NAMALWA (cell line): Measurements from ENCODE around the gene AK1.

Experiments
- DNase-seq: peaks from one replicate; pipeline ENCODE4 v3.0.0-alpha.2; 2015; ENCODE audit warnings: low spot score

Gene AK1, protein sequence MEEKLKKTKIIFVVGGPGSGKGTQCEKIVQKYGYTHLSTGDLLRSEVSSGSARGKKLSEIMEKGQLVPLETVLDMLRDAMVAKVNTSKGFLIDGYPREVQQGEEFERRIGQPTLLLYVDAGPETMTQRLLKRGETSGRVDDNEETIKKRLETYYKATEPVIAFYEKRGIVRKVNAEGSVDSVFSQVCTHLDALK

GRCh38 chr9:127877566-127877998 is at the start of gene AK1:
Gene AK1 (minus strand): TSS chr9:127877675. CDS start chr9:127874617, 3,058 bp downstream.
- DNase-seq = no peak

GRCh38 chr9:127926906-127927200 is 49.4 kb upstream of the AK1 start:
- no peak for DNase-seq

DNA sequence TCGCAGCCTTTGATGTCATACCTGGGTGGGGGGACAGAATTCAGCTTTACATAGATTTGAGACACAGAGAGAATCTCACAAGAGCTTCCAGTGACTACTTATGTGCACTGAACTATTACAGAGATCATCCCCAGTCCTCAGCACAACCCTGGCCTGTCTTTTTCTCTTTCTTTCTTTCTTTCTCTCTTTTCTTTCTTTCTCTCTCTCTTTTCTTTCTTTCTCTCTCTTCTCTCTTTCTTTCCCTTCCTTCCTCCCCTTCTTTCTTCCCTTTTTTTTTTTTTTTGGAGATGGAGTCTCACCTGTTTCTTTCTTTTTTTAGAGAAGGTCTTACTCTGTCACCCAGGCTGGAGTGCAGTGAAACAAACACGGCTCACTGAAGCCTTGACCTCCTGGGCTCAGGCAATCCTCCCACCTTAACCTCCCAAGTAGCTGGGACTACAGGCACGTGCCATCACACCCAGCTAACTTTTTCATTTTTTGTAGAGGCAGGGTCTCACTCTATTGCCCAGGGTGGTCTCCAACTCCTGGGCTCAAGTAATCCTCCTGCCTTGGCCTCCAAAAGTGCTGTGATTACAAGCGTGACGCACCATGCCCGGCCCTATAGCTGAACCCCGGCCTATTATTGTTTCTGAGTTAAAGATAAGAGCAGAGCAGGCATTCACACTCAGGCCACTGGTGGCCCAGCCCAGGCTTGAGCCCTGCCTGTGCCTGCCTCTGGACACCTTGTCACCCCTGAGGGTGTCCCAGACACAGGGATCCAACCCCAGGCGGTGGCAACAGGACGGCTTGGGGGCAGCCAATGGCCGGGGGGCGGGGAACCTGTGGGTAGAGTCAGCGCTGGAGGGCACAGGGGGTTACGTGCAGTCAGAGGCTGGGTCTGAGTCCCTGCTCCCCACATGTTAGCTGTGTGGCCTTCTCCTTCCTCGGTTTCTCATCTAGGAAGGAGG is 48.8 kb upstream of the AK1 start:
- no peak for DNase-seq

DNA sequence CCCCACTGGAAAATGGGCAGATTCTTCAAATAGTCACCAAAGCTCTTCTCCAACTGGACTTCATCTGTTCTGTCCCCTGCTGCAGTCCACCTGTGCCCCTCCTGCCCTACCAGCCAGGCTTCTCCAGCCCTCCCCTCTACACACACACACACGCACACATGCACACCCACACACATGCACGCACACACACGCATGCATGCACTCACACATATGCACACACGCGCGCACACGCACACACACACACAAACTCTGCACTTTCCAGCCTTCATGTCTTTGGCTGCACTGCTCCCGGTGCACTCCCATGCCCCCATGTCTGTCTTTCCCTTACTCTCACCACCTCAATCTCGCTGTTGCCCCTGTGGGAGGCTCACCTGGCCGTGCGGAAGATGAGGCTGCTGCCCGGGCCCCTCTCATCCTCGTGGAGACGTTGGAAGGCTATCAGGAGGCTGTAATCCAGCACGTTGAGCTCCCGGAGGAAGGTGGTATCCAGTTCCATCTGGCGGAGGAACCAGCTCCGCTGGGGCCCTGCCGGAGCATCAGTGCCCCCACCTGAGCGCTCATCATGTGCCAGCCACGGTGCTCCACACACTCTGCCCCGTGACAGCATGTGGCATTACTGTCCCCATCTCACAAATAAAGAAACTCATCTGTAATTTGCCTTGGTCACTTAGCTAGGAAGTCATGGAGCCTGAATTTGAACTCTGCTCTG is 47.4 kb upstream of the AK1 start:
- DNase-seq = no peak

DNA sequence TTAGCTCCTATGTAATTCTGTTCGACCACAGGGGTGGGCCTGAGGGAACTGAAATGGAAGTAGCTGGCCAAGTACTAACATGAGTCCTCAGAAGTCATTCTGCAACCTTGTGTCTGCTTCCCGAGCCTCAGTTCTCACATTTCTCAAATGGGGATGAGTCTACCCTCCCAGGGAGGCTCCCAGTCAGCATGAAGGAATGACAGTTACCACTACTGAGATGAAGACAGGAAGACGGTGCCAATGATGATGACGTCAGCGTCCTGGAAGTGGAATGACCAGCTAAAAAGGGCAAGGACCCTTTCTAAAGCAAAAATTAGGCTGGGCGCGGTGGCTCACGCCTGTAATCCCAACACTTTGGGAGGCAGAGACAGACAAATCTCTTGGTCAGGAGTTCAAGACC is 46.3 kb upstream of the AK1 start:
- DNase-seq = no peak

GRCh38 chr9:127923046-127923445 is 45.6 kb upstream of the AK1 start:
- no peak for DNase-seq

DNA sequence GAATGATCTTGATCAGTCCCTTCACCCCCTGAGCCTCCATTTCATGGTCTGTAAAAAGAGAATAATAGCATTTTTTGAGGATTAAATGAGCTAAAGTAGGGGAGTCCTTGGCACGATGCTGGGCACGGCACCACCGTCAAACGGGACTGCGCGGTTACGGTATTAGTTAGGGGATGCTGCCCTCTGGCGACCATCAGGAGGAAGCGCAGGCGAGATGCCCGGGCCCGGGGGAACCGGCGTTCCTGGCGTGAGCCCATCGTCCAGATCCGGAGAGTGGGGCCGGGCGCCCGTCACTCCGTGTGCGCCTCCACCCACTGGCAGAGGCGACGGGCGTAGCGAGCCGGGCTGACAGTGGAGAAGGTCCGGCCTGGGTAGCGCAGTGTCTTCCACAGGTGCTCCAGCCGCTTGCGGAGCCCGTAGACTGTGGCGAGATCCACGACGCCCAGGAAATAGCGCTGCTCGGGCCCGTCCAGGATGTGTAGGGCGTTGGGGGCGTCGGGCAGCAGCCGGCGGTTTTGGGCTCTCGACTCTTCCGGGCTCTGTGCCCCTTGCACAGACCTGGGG is 44.2 kb upstream of the AK1 start:
- peak; percentile 66 for DNase-seq

DNA sequence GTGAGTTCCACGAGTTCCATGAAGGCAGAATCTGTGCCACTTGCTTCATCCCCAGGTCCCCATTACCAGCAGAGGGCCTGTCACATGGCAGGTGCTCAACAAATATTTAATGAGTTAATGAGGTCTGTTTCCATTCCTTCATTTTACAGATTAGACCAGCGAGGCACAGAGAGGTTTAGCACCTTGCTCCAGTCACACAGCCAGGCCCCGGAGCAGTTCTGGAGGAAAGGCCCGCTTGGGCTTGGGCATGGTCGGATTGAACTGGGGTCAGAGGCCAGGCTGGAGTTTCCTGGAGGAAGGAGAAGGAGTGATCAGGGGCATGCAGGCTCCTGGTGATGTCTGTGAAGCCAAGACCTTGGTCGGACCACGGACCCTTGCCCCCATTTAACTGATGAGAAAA is 43.3 kb upstream of the AK1 start:
- no peak for DNase-seq

DNA sequence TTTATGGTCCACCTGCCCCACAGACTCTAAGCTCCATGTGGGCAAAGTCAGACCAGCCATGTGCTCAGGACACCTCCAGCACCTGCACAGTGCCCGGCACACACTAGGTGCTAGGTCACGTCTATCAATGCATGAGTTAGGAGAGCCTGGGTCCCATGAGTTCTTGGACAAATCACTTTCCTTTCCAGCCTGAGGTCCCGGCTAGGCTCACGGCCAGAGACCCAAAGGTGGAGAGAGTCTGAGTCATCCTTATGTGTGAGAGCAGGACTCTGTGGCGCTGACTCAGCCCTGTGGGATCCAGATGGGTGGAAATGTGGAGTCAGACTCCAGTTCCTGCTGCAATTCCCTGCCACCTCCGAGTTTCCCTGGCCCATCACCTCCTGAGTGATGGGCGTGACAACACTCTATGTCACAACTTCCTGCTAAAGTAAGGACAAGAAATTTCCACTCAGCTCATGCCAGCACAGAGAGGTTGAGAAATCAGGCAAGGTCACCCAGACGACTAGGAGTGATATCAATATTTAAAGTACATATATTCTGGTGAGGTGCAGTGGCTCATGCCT is 41.9 kb upstream of the AK1 start:
- DNase-seq = no peak

DNA sequence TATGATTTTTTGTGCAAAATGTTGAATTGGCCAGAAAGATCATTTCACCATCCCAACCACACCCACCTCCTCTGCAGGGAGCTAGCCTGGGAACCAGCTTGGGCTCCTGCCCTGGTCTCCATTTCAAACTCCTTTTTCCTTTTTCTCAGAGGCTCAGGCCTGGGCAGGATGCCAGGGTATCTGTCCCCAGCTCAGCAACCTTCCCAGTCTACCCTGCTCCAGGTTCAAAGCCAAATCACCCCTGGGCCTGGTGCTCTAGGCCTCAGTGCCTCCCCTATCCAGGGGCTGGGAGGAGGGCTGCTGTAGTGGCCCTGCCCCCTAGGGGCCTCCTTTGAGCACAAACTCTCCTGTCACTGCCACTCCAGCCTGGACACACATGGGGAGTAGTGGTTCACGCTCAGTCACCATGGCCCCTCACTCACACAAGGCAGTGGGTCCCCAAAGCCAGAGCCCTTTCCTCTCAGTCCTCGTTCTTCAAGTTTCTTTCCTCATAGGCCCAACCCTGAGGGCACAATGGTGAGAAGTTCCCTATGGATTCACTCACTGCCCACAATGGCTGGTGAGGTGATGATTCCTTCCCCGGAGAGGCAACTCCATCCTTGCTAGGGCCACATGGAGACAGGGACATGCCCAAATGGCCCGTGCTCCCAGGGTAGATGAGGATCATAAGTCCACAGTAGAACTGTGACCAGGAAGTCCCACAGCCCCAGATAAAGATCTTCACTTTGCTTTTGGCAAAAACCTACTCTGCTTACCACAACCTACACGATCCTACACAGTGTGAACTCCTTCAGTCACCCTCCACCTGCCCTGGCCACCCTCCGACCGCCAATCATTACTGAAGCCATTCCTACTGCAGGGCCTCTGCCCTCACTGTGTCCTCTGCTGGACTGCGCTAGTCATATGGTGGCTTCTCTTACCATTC is 41.0 kb upstream of the AK1 start:
- DNase-seq = peak; percentile 55

DNA sequence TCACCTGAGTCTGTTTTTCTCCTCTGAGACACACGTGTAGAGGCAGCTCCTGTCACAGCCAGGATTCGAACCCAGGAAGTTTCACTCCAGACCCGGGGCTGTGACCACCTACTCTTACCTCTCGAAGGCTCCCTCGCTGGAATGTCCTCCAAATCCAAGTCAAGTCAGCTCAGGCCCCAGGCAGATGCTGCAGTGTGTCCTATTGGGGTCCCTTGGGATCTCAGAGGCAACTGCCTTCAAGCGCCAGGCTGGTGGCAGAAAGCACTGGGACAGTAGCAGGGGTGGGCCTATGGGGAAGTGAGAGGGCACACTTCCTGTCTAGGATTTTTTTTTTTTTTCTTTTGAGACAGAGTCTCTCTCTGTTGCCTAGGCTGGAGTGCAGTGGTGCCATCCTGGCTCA is 40.1 kb upstream of the AK1 start:
- peak; percentile 80 for DNase-seq

DNA sequence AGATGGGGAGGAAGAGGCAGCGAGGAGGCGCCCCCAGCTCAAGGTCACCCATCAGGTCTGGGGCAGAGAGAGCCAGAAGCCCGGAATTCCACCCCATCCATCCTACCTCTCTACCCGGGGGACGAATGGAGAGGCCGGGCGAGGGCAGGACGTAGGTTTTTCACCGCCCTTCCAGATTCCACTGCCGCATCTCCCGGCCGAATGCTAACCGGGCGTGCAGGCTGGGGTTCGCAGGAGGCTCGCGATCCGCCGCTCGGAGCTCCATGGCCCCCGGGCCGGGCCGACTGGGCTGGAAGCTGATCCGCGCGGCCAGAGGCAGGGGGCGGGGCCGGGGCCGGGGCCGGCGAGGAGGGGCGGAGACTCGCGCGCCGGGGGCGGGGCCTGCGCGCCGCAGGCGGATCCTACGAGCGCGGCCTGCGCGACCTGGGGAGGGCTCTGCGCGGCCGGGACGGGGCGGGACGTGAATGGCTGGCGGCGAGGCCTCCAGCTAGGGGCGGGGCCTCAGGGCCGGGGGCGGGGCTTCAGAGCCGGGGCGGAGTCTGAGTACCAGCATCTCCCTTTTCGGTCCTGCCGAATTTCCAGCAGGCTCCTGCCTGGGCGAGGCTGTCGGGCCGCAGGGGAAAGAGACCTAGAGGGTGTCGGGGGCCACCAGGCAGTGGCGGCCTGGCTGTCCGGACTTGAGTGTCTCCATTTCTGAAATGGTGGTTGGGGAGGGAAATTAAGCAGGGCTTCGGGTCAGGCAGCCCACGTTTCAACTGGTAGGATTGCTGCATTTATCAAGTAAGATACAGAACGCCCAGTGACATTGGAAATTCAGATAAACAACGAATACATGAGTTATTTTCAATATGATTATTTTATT is 39.5 kb upstream of the AK1 start, which contains the start of gene ST6GALNAC4:
ST6GALNAC4 (minus strand) TSS at position 322 of the 862 bp plus-strand sequence. CDS start 622 bp downstream, outside the sequence.
- DNase-seq = peak; percentile 91

GRCh38 chr9:127915801-127916719 is 38.6 kb upstream of the AK1 start:
- peak; percentile 97 for DNase-seq

- no peak for DNase-seq
Measured at GRCh38 chr9:127915325-127915752, 37.9 kb upstream of the AK1 start.

- no peak for DNase-seq
Measured at GRCh38 chr9:127913682-127914081, 36.2 kb upstream of the AK1 start.

DNA sequence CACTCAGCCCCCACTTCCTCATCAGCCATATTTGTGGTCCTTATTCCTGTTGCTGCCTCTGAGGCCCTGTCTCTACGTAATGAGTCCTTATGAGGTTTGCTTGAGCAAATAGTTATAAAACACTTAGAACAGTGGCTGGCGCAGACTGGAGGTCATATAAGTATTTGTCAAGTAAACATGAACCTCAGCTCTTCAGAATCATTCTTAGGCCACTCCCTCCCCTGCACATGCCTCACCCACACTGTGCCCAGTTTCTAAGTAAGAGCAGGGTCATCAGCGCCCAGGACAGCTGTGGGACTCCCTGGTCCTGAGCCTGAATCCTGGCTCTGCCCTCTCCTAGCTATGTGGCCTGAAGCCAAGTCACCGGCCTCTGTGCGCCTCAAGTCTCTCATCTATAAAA is 35.4 kb upstream of the AK1 start:
- DNase-seq = no peak

- DNase-seq = no peak
Measured at GRCh38 chr9:127912296-127912695, 34.8 kb upstream of the AK1 start.

GRCh38 chr9:127910613-127911205 is 33.2 kb upstream of the AK1 start:
- DNase-seq = no peak
